Gastrocnemius medialis (tissue), 4 donors: ENCODE data around the gene URI1. TPM values are rescaled to one million over a fixed set of nuclear protein-coding genes. Genes with fewer than 3 reads are reported as not detected.

ENCODE experiments used
- ATAC-seq, 2 donors: fragments of 150-250 bp; one replicate each; pipeline ENCODE4 v1.9.1; 2016
- DNase-seq, 2 donors: peaks; one replicate each; pipeline ENCODE4 v3.0.0-alpha.2; 2019
- H3K27ac ChIP-seq, 4 donors: fragments of 200-600 bp; sonication (generic); 1 replicate in 1 of 4; 2 replicates in 3 of 4; pipeline ENCODE4 v1.5.1; 2016 to 2018; ENCODE audit warnings: mild to moderate bottlenecking in 2 of 4, moderate library complexity in 1 of 4
- H3K27me3 ChIP-seq, 3 donors: fragments of 200-600 bp; sonication (generic) in 2 of 3; 1 replicate in 1 of 3; 2 replicates in 2 of 3; pipeline versions ENCODE4 v1.5.1 to v1.6.0; 2016 to 2019; ENCODE audit warnings: mild to moderate bottlenecking in 1 of 3, moderate library complexity in 1 of 3
- H3K36me3 ChIP-seq, 2 donors: fragments of 200-600 bp; sonication (generic) in 1 of 2; one replicate each; pipeline ENCODE4 v1.5.1; 2017 to 2018
- H3K4me1 ChIP-seq, 2 donors: fragments of 200-600 bp; sonication (generic) in 1 of 2; one replicate each; pipeline ENCODE4 v1.5.1; 2016 to 2017; ENCODE audit warnings: mild to moderate bottlenecking in 2 of 2
- H3K4me3 ChIP-seq, 4 donors: fragments of 200-600 bp; sonication (generic) in 3 of 4; 1 replicate in 1 of 4; 2 replicates in 3 of 4; pipeline ENCODE4 v1.5.1; 2016 to 2019; ENCODE audit warnings: mild to moderate bottlenecking in 2 of 4
- H3K9me3 ChIP-seq, 3 donors: fragments of 200-600 bp; sonication (generic) in 2 of 3; 1 replicate in 1 of 3; 2 replicates in 2 of 3; pipeline ENCODE4 v1.5.1; 2016 to 2019
- CTCF ChIP-seq, 5 experiments: fragments of 450-650 bp in 3 of 5; fragments of 200-600 bp in 2 of 5; sonication (generic) in 2 of 5; IDR thresholded peaks in 4 of 5; conservative IDR thresholded peaks in 1 of 5; 1 replicate in 4 of 5; 2 replicates in 1 of 5; pipeline ENCODE4 v1.5.1; 2016 to 2019; ENCODE audit warnings: antibody characterized with exemption in 5 of 5, mild to moderate bottlenecking in 3 of 5, moderate library complexity in 3 of 5
- POLR2A ChIP-seq, 2 donors: fragments of 450-650 bp; IDR thresholded peaks; one replicate each; pipeline ENCODE4 v1.6.1; 2017; ENCODE audit warnings: antibody characterized with exemption in 2 of 2, mild to moderate bottlenecking in 2 of 2, moderate library complexity in 2 of 2
- in situ Hi-C, 4 donors: fragments of 200-750 bp; cut with MboI; loops; one replicate each; pipeline versions ENCODE4 v1.15.0 to v1.8.0; 2017; ENCODE audit warnings: low sequenced_read_pairs in 4 of 4
- intact Hi-C: fragments of 100-400 bp; cut with DNase I; formaldehyde crosslinking; loops from one replicate; pipeline ENCODE4 v1.15.1; 2023; ENCODE audit warnings: low total_unique reads
- total RNA-seq, 4 donors: library from RNA; depleted of rRNA; stranded (reverse); fragments of >200 nt; gene quantifications; one replicate each; pipeline versions ENCODE4 v1.1.0 to v1.2.3, GENCODE V29; 2016

Gene URI1
- total RNA-seq, 4 donors from 2014 or later, result 37.4 to 84.1 (median 59.2) TPM

DNA sequence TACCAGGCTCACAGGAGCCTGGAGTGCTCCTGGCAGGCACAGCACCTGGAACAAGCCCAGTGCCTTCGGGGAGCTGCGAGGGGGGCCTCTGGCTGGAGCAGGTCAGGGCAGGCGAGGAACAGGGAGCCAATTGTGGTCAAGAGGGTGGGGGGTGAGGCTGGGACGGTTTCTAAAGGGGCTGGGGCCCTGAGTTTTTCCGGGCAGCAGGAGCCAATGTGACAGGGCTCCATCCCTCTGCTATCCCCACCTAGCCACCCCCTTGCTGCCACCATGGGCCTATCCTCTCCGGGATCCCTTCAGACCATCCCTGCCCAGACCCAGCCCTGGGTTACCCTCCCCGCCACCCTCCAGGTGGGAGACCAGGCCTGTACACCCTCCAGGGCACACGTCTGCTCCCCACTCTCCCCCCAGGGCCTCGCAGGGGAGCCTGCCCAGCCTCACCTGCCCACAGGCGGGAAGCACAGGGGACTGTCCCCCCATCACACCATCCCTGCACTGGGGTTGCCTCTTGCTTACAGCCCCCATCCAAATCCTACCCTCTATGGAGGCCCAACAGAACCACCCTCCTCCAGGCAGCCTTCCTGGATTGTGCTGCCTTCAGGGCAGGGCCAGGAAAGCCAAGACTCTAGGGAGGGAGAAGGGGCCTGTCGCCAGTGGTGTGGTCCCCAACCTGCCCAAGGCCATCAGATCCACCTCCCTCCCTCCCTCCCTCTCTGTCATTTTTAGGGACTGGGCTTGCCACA lies 121.0 kb downstream of the URI1 start:
- DNase-seq, result no peak
- peaks cover 0 to 4% (median 0%) of the 10 kb centered on the region in 3 donors for H3K27me3 ChIP-seq
- no peak overlapping the region for H3K4me3 ChIP-seq
- no peak overlapping the region for H3K27ac ChIP-seq
- in situ Hi-C loops, result no loop called here
- ATAC-seq, result no peak
- H3K4me1 ChIP-seq, result no peaks in the 10 kb centered on the region
- intact Hi-C loops, result no loop called here
- no peak for TF ChIP-seq POLR2A (IDR thresholded peaks at IDR 0.05)
- no peaks in the 10 kb centered on the region for H3K9me3 ChIP-seq
- H3K36me3 ChIP-seq, result no peaks in the 10 kb centered on the region

GRCh38 chr19:30063650-30064347 lies 121.8 kb downstream of the URI1 start:
- H3K9me3 ChIP-seq, result no peaks in the 10 kb centered on the region
- TF ChIP-seq POLR2A (IDR thresholded peaks at IDR 0.05) (no peak), CTCF (IDR thresholded peaks at IDR 0.05 in 4 of 5, conservative IDR thresholded peaks at IDR 0.05 in 1 of 5) (no peak)
- no peaks in the 10 kb centered on the region for H3K4me1 ChIP-seq
- DNase-seq, result no peak
- in situ Hi-C loops (no loop called here), intact Hi-C loops (no loop called here)
- H3K36me3 ChIP-seq, result no peaks in the 10 kb centered on the region
- H3K4me3 ChIP-seq, result no peak overlapping the region
- H3K27ac ChIP-seq, result no peak overlapping the region
- H3K27me3 ChIP-seq, result peaks cover 0 to 4% (median 0%) of the 10 kb centered on the region in 3 donors
- no peak for ATAC-seq

- in situ Hi-C loops (no loop called here), intact Hi-C loops (no loop called here)
- no peak for DNase-seq
- no peak overlapping the region for H3K27ac ChIP-seq
- no peak overlapping the region for H3K4me3 ChIP-seq
- no peaks in the 10 kb centered on the region for H3K4me1 ChIP-seq
- ATAC-seq, result no peak
- TF ChIP-seq CTCF (IDR thresholded peaks at IDR 0.05 in 4 of 5, conservative IDR thresholded peaks at IDR 0.05 in 1 of 5) (no peak), POLR2A (IDR thresholded peaks at IDR 0.05) (no peak)
- H3K9me3 ChIP-seq, result no peaks in the 10 kb centered on the region
- H3K36me3 ChIP-seq, result no peaks in the 10 kb centered on the region
- peaks cover 0 to 4% (median 0%) of the 10 kb centered on the region in 3 donors for H3K27me3 ChIP-seq
Measured at GRCh38 chr19:30064348-30064699, 122.3 kb downstream of the URI1 start.

DNA sequence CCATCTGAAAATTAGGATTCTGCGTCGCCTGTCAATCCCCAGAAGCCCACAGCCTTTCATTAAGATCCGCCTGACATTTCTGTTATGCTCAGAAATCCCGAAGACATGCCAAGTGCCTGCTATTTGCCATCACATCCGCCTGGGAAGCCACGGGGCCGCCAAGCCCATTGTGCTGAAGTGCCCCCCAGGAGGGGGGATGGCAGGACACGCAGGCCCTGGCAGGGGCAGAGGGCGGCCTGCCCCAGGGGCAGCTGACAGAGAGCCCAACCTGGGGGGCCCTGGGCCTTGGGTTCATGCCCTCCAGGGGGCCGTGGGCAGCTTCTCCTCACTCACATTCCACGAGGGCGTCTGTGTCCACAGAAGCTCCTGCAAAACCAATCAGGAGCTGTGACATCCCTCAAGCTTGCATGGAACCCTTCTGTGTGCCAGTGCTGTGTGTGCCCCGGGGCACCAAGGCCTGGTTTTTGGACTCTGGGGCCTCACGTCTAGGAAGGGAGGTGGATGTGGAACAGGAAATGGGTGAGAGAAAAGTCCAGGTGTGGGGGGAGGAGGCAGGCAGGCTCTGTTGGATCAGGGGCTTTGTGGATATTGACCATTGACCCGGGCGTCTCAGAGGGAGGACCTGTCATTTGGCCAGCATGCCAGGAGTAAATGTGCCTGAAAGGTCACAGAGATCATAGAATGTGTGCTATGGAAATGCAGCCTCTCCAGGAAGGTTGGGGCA lies 122.9 kb downstream of the URI1 start:
- DNase-seq (no peak), ATAC-seq (no peak)
- TF ChIP-seq POLR2A (IDR thresholded peaks at IDR 0.05), result no peak
- TF ChIP-seq CTCF (IDR thresholded peaks at IDR 0.05 in 4 of 5, conservative IDR thresholded peaks at IDR 0.05 in 1 of 5), result no peak
- intact Hi-C loops, result no loop called here
- no peak overlapping the region for H3K4me3 ChIP-seq
- H3K4me1 ChIP-seq, result no peaks in the 10 kb centered on the region
- peaks cover 0 to 4% (median 0%) of the 10 kb centered on the region in 3 donors for H3K27me3 ChIP-seq
- H3K36me3 ChIP-seq, result no peaks in the 10 kb centered on the region
- no peak overlapping the region for H3K27ac ChIP-seq
- H3K9me3 ChIP-seq, result no peaks in the 10 kb centered on the region
- in situ Hi-C loops, result no loop called here
